8988T (cell line): ENCODE results near the gene NPHS2.

Source experiments
- DNase-seq: peaks from one replicate; pipeline ENCODE4 v3.0.0; 2011

NPHS2 gene

GRCh38 chr1:179575497-179576314, at the start of gene NPHS2:
Gene NPHS2, minus strand, starts transcription at chr1:179575948. Its CDS starts 84 bp downstream, at chr1:179575864.
- no peak for DNase-seq

GRCh38 chr1:179612361-179612760, 36.6 kb upstream of the NPHS2 start:
- DNase-seq: no peak

- DNase-seq: no peak
These were observed 25.3 kb upstream of the NPHS2 start for GRCh38 chr1:179601093-179601492.

- no peak for DNase-seq
These were observed 24.0 kb upstream of the NPHS2 start for GRCh38 chr1:179599623-179600249.

GRCh38 chr1:179598631-179599030, 22.9 kb upstream of the NPHS2 start:
- DNase-seq: no peak

GRCh38 chr1:179591592-179592580, 16.1 kb upstream of the NPHS2 start, which contains the start of gene TDRD5:
Gene TDRD5, plus strand, starts transcription at chr1:179591832. Its CDS starts 784 bp downstream, at chr1:179592616.
- no peak for DNase-seq

GRCh38 chr1:179591253-179591591, 15.5 kb upstream of the NPHS2 start:
- DNase-seq: no peak

- no peak for DNase-seq
These were observed 14.9 kb upstream of the NPHS2 start for GRCh38 chr1:179590671-179591070.

GRCh38 chr1:179589509-179589908, 13.8 kb upstream of the NPHS2 start:
- DNase-seq: no peak

- DNase-seq: no peak
These were observed 12.8 kb upstream of the NPHS2 start for GRCh38 chr1:179588425-179589024.

- no peak for DNase-seq
These were observed 11.6 kb upstream of the NPHS2 start for GRCh38 chr1:179587336-179587735.

- DNase-seq: no peak
These were observed 10.5 kb upstream of the NPHS2 start for GRCh38 chr1:179586107-179586823.

GRCh38 chr1:179583771-179584320, 8.1 kb upstream of the NPHS2 start:
- no peak for DNase-seq

- no peak for DNase-seq
These were observed 761 bp upstream of the NPHS2 start for GRCh38 chr1:179576509-179576908.

- DNase-seq: no peak
These were observed 17.7 kb downstream of the NPHS2 start for GRCh38 chr1:179558078-179558477.

- no peak for DNase-seq
These were observed 21.3 kb downstream of the NPHS2 start for GRCh38 chr1:179554427-179554826.

GRCh38 chr1:179550746-179551682, 24.7 kb downstream of the NPHS2 start:
- DNase-seq: no peak

GRCh38 chr1:179549368-179549700, 26.4 kb downstream of the NPHS2 start:
- no peak for DNase-seq

GRCh38 chr1:179548666-179549367, 26.9 kb downstream of the NPHS2 start:
- no peak for DNase-seq

- no peak for DNase-seq
These were observed 28.7 kb downstream of the NPHS2 start for GRCh38 chr1:179547021-179547535.
